IMR-90 (cell line): ENCODE measurements around the gene RAB11FIP4. TPM values are rescaled to one million over a fixed set of nuclear protein-coding genes. Genes with fewer than 3 reads are reported as not detected.

ENCODE experiments used
- RFX5 ChIP-seq: IDR thresholded peaks from 2 replicates; pipeline ENCODE4 v1.8.0; 2012; ENCODE audit warnings: low read depth, mild to moderate bottlenecking, low read length, moderate library complexity
- polyA plus RNA-seq, 3 experiments: library from polyadenylated mRNA; depleted of rRNA; stranded (reverse); fragments of >200 nt; gene quantifications; 2 replicates each; pipeline ENCODE4 v1.2.3, GENCODE V29; 2012; ENCODE audit warnings: low replicate concordance in 1 of 3
- total RNA-seq: library from RNA; depleted of rRNA; stranded (reverse); fragments of >200 nt; gene quantifications from 2 replicates; pipeline ENCODE4 v1.2.3, GENCODE V29; 2012
- TF ChIP-seq, protein P1 (sequence below): fragments of 150-350 bp; IDR thresholded peaks from 2 replicates; pipeline ENCODE4 v1.6.1; 2017; ENCODE audit warnings: mild to moderate bottlenecking, antibody characterized with exemption, low read length, low read depth

Gene RAB11FIP4
- total and polyA plus RNA-seq, 2 of the 4 experiments (the other 2 are of a cell fraction), result 0.68 to 1.1 TPM

DNA sequence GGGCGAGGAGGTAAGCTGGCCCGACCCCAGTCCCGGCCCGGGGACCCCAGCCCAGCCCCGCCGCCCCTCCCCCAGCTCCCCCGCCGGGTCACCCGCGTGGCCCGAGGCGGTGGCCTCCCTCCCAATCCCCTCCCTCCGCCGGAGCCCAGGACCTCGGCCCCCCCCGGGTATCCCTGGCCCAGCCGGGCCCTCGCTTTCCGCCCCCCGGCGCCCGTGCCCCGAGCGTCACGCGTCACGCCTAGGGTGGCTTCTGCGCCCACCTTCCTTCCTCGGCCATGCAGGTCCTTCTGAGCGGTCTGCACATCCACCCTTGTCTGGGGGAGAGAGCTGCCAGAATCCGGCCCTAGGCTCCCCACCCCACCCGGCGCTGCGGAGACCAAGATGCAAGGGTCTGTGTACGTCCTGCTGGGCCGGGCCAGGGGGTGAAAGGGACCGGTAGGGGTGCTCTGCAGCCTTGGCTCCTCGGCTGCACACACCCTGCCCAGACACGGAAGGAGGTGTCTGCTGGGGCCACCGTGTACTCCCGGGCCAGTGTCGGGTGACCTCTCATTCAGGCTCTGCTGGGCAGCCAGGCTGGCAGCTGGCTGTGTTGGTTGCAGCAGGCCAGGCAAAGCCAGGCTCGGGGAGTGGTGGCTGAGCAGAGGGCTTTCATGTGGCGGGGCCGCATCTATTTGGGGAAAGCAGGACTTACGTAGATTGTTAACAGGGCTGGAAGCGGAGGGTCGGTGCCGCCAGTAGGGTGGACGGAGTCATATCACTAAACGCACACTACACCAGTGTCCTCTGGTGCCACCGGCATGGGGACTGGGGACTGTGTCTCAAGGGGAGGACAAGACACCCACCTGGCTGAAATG, 754 bp downstream of the RAB11FIP4 start (continued):
- TF ChIP-seq, protein P1, sequence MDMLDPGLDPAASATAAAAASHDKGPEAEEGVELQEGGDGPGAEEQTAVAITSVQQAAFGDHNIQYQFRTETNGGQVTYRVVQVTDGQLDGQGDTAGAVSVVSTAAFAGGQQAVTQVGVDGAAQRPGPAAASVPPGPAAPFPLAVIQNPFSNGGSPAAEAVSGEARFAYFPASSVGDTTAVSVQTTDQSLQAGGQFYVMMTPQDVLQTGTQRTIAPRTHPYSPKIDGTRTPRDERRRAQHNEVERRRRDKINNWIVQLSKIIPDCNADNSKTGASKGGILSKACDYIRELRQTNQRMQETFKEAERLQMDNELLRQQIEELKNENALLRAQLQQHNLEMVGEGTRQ, result no peak
- no peak for TF ChIP-seq RFX5
